Stomach (tissue), 4 donors: Measurements from ENCODE around the gene KCTD12.

ENCODE experiments used
- CTCF ChIP-seq, 7 experiments: fragments of 450-650 bp in 4 of 7; fragments of 200-600 bp in 3 of 7; sonication (generic) in 3 of 7; IDR thresholded peaks; one replicate each; pipeline ENCODE4 v1.5.1; 2016 to 2019; ENCODE audit warnings: antibody characterized with exemption in 7 of 7, control low read depth in 2 of 7, mild to moderate bottlenecking in 1 of 7
- POLR2AphosphoS5 ChIP-seq, 3 donors: sonication (generic); formaldehyde crosslinking; IDR thresholded peaks; one replicate each; pipeline ENCODE4 v1.6.1; 2016; ENCODE audit warnings: antibody characterized with exemption in 3 of 3

- no peak for TF ChIP-seq POLR2AphosphoS5 (IDR thresholded peaks at IDR 0.05)
- no peak for TF ChIP-seq CTCF (IDR thresholded peaks at IDR 0.05)
Observed at GRCh38 chr13:76853921-76854608, 32.1 kb downstream of the KCTD12 start.
